B cell (primary cell): ENCODE data around the gene PLPPR3. TPM values are rescaled to one million over a fixed set of nuclear protein-coding genes. Genes with fewer than 3 reads are reported as not detected.

Experiments
- ATAC-seq: fragments of 200-7000 bp; cut with Tn5 transposase; one replicate; pipeline ENCODE4 v1.10.0; 2021; ENCODE audit warnings: low read depth, mild to moderate bottlenecking, moderate number of reproducible peaks, moderate library complexity
- CTCF ChIA-PET: fragments of 350-600 bp; sonication (Branson Sonifier 250); formaldehyde crosslinking; loops from one replicate; lab custom pipeline; 2021; ENCODE audit warnings: antibody characterized with exemption, inconsistent platforms; lab: Charles Lee
- POLR2A ChIA-PET: fragments of 350-600 bp; sonication (Branson Sonifier 250); formaldehyde crosslinking; loops from one replicate; lab custom pipeline; 2021; ENCODE audit warnings: antibody characterized with exemption; lab: Charles Lee
- DNase-seq: peaks from one replicate; pipeline ENCODE4 v3.0.0; 2013
- H2AFZ ChIP-seq: 2 replicates; pipeline ENCODE4 v1.6.1; 2012; ENCODE audit warnings: mild to moderate bottlenecking, low read depth, low read length; ENCODE audit not compliant: insufficient read depth, poor library complexity, severe bottlenecking
- H3K27ac ChIP-seq, 2 donors: 1 replicate in 1 of 2; 2 replicates in 1 of 2; pipeline ENCODE4 v1.5.1; 2012 to 2013; ENCODE audit warnings: low read length in 2 of 2, mild to moderate bottlenecking in 2 of 2, moderate library complexity in 1 of 2
- H3K27me3 ChIP-seq, 4 experiments: fragments of 200-600 bp in 1 of 4; sonication (generic) in 1 of 4; replicated peaks in 1 of 4; 1 replicate in 2 of 4; 2 replicates in 2 of 4; pipeline versions ENCODE4 v1.6.1 to v1.7.0; 2013 to 2016; ENCODE audit warnings: low read length in 3 of 4, mild to moderate bottlenecking in 2 of 4, mixed read lengths in 1 of 4, moderate library complexity in 1 of 4; ENCODE audit not compliant: insufficient read depth in 4 of 4, control insufficient read depth in 3 of 4; ENCODE audit errors: control extremely low read depth in 1 of 4
- H3K36me3 ChIP-seq, 2 experiments: replicated peaks in 1 of 2; 1 replicate in 1 of 2; 2 replicates in 1 of 2; pipeline versions ENCODE4 v1.6.1 to v1.7.1; 2013; ENCODE audit warnings: low read length in 1 of 2; ENCODE audit not compliant: insufficient read depth in 2 of 2, control insufficient read depth in 1 of 2; ENCODE audit errors: control extremely low read depth in 1 of 2, extremely low read depth in 1 of 2
- H3K4me1 ChIP-seq, 2 donors: fragments of 200-600 bp in 1 of 2; sonication (generic) in 1 of 2; 1 replicate in 1 of 2; 2 replicates in 1 of 2; pipeline versions ENCODE4 v1.5.1 to v1.6.1; 2013 to 2017; ENCODE audit warnings: low read length in 2 of 2; ENCODE audit not compliant: control insufficient read depth in 2 of 2, insufficient read depth in 2 of 2
- H3K4me2 ChIP-seq: replicated peaks from 2 replicates; pipeline ENCODE3; 2012; ENCODE audit warnings: mild to moderate bottlenecking, low read depth, low read length; ENCODE audit not compliant: poor library complexity, severe bottlenecking
- H3K4me3 ChIP-seq, 5 experiments: fragments of 200-600 bp in 1 of 5; sonication (generic) in 1 of 5; 1 replicate in 3 of 5; 2 replicates in 2 of 5; pipeline versions ENCODE4 v1.5.1 to v1.7.0; 2011 to 2016; ENCODE audit warnings: low read length in 4 of 5, mild to moderate bottlenecking in 4 of 5, low read depth in 2 of 5, control low read depth in 1 of 5, moderate library complexity in 1 of 5; ENCODE audit not compliant: insufficient read depth in 1 of 5; ENCODE audit errors: control extremely low read depth in 1 of 5, extremely low read depth in 1 of 5
- H3K79me2 ChIP-seq: fragments of 200-600 bp; sonication (generic); one replicate; pipeline ENCODE4 v1.6.0; 2016; ENCODE audit warnings: low read length; ENCODE audit not compliant: control insufficient read depth, insufficient read depth
- H3K9ac ChIP-seq: fragments of 200-600 bp; sonication (generic); 2 replicates; pipeline ENCODE4 v1.6.1; 2017; ENCODE audit warnings: mild to moderate bottlenecking, low read length, moderate library complexity
- H3K9me3 ChIP-seq, 3 donors: one replicate each; pipeline versions ENCODE4 v1.6.1 to v1.7.1; 2013; ENCODE audit warnings: low read length in 2 of 3; ENCODE audit not compliant: control insufficient read depth in 2 of 3, insufficient read depth in 1 of 3; ENCODE audit errors: control extremely low read depth in 1 of 3
- H4K20me1 ChIP-seq: 2 replicates; pipeline ENCODE4 v1.6.0; 2012; ENCODE audit warnings: mild to moderate bottlenecking, low read length; ENCODE audit not compliant: insufficient read depth, control insufficient read depth, poor library complexity, severe bottlenecking
- H3K27ac Mint-ChIP-seq: one replicate; pipeline ENCODE4 v1.8.0; 2021; ENCODE audit warnings: mixed read lengths
- H3K27me3 Mint-ChIP-seq: one replicate; pipeline ENCODE4 v1.8.0; 2021; ENCODE audit warnings: mixed read lengths
- H3K4me1 Mint-ChIP-seq: one replicate; pipeline ENCODE4 v1.8.0; 2021; ENCODE audit warnings: mixed read lengths
- H3K4me3 Mint-ChIP-seq: one replicate; pipeline ENCODE4 v1.8.0; 2021; ENCODE audit warnings: mixed read lengths
- H3K9me3 Mint-ChIP-seq: one replicate; pipeline ENCODE4 v1.8.0; 2022; ENCODE audit warnings: mixed read lengths; ENCODE audit not compliant: insufficient read depth
- EZH2 ChIP-seq: IDR thresholded peaks from 2 replicates; pipeline ENCODE4 v1.6.1; 2012; ENCODE audit warnings: borderline replicate concordance, low read depth, mild to moderate bottlenecking, moderate library complexity, low read length; ENCODE audit not compliant: insufficient read depth, poor library complexity, severe bottlenecking
- WGBS: methylation state at CpG from one replicate; pipeline ENCODE4 v1.1.5; 2013; ENCODE audit warnings: missing lambda C conversion rate; ENCODE audit not compliant: insufficient coverage; 5-methylcytosine and 5-hydroxymethylcytosine counted together
- intact Hi-C: fragments of 100-400 bp; cut with micrococcal nuclease; formaldehyde crosslinking; loops from one replicate; pipeline ENCODE4 v1.10.0; 2022
- polyA plus RNA-seq: library from polyadenylated mRNA; depleted of rRNA; stranded (reverse); fragments of >200 nt; gene quantifications from 2 replicates; pipeline ENCODE4 v1.2.3, GENCODE V29; 2012
- total RNA-seq, 2 donors: library from RNA; stranded (reverse); fragments of 120-200 nt in 1 of 2; gene quantifications; 1 replicate in 1 of 2; 2 replicates in 1 of 2; pipeline versions ENCODE4 v1.2.3 to v1.2.4, GENCODE V29; 2013 to 2022
- TF ChIP-seq, protein P1 (sequence below): fragments of 200-600 bp; IDR thresholded peaks from one replicate; pipeline ENCODE4 v1.8.0; 2022; ENCODE audit warnings: antibody characterized with exemption, mild to moderate bottlenecking

Gene PLPPR3
- total and polyA plus RNA-seq, 2 donors (not counting 1 experiment from before 2014, with no cell fraction given), result not detected

DNA sequence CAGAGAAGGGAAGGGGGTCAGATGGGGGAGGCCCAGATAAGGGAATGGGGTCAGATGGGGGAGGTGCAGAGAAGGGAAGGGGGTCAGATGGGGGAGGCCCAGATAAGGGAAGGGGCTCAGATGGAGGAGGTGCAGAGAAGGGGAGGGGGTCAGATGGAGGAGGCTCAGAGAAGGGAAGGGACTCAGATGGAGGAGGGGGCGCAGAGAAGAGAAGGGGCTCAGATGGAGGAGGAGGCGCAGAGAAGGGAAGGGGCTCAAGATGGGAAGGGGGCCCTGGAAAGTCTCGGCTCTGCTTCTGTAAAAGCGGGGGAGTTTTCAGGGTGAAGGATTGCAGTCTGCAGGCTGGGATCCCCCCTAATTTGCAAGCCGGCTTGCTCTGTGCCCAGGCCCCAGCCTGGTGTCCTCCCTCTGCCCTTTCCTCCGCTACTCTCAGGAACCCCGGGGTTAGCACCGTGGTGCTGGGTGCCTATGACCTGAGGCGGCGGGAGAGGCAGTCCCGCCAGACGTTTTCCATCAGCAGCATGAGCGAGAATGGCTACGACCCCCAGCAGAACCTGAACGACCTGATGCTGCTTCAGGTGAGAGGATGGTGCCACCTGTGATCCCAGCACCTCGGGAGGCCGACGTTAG lies 7.5 kb upstream of the PLPPR3 start:
- Histone ChIP-seq H2AFZ (no peak overlapping the region), H3K4me1 (no peaks in the 10 kb centered on the region), H3K9me3 (peaks cover 0 to 6% (median 0%) of the 10 kb centered on the region in 3 donors), H3K4me2 (no peak overlapping the region), H3K36me3 (no peaks in the 10 kb centered on the region), H3K9ac (no peak overlapping the region), H3K79me2 (no peaks in the 10 kb centered on the region), H3K27me3 (peaks cover 0 to 34% (median 5%) of the 10 kb centered on the region in 4 experiments), H3K27ac (no peak overlapping the region), H3K4me3 (no peak overlapping the region), H4K20me1 (no peaks in the 10 kb centered on the region)
- no peak overlapping the region for H3K27ac Mint-ChIP-seq
- 83% methylated on average over 18 of the region's 18 CpGs for WGBS
- TF ChIP-seq, protein P1, sequence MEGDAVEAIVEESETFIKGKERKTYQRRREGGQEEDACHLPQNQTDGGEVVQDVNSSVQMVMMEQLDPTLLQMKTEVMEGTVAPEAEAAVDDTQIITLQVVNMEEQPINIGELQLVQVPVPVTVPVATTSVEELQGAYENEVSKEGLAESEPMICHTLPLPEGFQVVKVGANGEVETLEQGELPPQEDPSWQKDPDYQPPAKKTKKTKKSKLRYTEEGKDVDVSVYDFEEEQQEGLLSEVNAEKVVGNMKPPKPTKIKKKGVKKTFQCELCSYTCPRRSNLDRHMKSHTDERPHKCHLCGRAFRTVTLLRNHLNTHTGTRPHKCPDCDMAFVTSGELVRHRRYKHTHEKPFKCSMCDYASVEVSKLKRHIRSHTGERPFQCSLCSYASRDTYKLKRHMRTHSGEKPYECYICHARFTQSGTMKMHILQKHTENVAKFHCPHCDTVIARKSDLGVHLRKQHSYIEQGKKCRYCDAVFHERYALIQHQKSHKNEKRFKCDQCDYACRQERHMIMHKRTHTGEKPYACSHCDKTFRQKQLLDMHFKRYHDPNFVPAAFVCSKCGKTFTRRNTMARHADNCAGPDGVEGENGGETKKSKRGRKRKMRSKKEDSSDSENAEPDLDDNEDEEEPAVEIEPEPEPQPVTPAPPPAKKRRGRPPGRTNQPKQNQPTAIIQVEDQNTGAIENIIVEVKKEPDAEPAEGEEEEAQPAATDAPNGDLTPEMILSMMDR, result no peak
- TF ChIP-seq EZH2, result no peak
- DNase-seq (no peak), ATAC-seq (no peak)
- no peaks in the 10 kb centered on the region for H3K9me3 Mint-ChIP-seq
- no peak overlapping the region for H3K4me3 Mint-ChIP-seq
- H3K4me1 Mint-ChIP-seq, result no peaks in the 10 kb centered on the region
- H3K27me3 Mint-ChIP-seq, result peaks cover 8% of the 10 kb centered on the region
- intact Hi-C loops, result no loop called here
- POLR2A ChIA-PET, result no interaction called here
- CTCF ChIA-PET, result no interaction called here

DNA sequence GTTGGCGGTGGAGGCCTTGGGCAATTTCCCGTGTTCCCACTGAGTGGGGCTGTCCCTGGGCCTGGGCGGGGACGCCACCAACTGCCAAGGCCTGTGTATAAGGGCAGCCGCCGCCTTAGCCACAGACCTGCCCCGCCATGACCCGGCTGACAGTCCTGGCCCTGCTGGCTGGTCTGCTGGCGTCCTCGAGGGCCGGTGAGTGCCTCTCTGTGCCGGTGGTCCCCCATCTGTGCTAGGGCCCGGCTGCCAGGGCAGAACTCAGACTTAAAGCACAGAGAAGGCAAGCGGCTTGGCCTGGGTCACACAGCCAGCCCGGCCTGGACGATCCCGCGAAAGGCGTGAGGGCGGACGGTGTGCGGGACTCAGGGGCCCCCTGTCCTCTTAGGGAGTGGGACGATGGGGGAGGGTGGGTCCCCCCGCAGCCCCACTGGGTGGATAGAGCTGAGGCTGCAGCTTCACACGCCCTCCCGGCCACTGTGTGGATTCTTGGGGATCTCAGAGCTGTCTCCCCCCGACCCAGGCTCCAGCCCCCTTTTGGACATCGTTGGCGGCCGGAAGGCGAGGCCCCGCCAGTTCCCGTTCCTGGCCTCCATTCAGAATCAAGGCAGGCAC lies 6.1 kb upstream of the PLPPR3 start, which contains the start of gene AZU1:
Gene AZU1, plus strand, starts transcription at position 128 of the 612 bp plus-strand sequence. Its CDS starts 10 bp downstream, at position 138.
- DNase-seq, result no peak
- no peak for ATAC-seq
- no peak for TF ChIP-seq EZH2
- TF ChIP-seq, protein P1, result no peak
- no peaks in the 10 kb centered on the region for H3K79me2 ChIP-seq
- Mint-ChIP-seq H3K27ac (no peak within 1 kb of the TSS), H3K4me3 (no peak within 1 kb of the TSS), H3K27me3 (peaks cover 11% of the 10 kb centered on the region), H3K4me1 (no peaks in the 10 kb centered on the region), H3K9me3 (no peaks in the 10 kb centered on the region)
- POLR2A ChIA-PET, result interaction anchor here (0.6 kb wide), 1 partner anchor 165 kb away, joined by 3 read pairs; the partner anchor contains the start of gene RNF126
- H3K4me2 ChIP-seq, result no peak within 1 kb of the TSS
- H3K4me3 ChIP-seq, result no peak within 1 kb of the TSS
- H4K20me1 ChIP-seq, result no peaks in the 10 kb centered on the region
- intact Hi-C loops, result no loop called here
- WGBS, result 74% methylated on average over 33 of the region's 33 CpGs
- no peaks in the 10 kb centered on the region for H3K36me3 ChIP-seq
- H3K4me1 ChIP-seq, result no peaks in the 10 kb centered on the region
- no peak within 1 kb of the TSS for H2AFZ ChIP-seq
- H3K9ac ChIP-seq, result no peak within 1 kb of the TSS
- no peak within 1 kb of the TSS for H3K27ac ChIP-seq
- H3K27me3 ChIP-seq, result peaks cover 0 to 45% (median 9%) of the 10 kb centered on the region in 4 experiments
- CTCF ChIA-PET, result no interaction called here
- peaks cover 0 to 6% (median 0%) of the 10 kb centered on the region in 3 donors for H3K9me3 ChIP-seq
